T-helper 22 cell (primary cell): Measurements from ENCODE around the gene CLIC3.

ENCODE experiments used
- DNase-seq: peaks from one replicate; pipeline ENCODE4 v3.0.0-alpha.2; 2020; ENCODE audit warnings: low read depth

Gene CLIC3

GRCh38 chr9:136964171-136964689 is 32.1 kb downstream of the CLIC3 start:
- no peak for DNase-seq

- DNase-seq = no peak
Measured at GRCh38 chr9:136963751-136964150, 32.6 kb downstream of the CLIC3 start.

GRCh38 chr9:136963341-136963740 is 33.0 kb downstream of the CLIC3 start:
- DNase-seq = no peak

GRCh38 chr9:136962701-136963248 is 33.6 kb downstream of the CLIC3 start:
- DNase-seq = no peak

DNA sequence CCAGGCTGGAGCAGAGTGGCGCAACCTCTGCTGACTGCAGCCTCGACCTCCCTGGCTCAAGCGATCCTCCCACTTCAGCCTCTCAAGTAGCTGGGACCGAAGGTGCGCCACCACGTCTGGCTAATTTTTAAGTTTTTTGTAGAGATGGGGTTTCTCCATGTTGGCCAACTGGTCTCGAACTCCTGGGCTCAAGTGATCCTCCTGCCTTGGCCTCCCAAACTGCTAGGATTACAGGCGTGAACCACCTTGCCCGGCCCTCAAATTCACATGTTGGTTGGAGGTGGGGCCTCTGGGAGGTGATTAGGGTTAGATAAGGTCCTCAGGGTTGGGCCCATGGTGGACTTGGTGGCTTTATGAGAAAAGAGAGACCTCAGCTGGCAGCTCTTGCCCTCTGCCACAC is 34.2 kb downstream of the CLIC3 start:
- DNase-seq = no peak

- no peak for DNase-seq
Measured at GRCh38 chr9:136961279-136962065, 34.9 kb downstream of the CLIC3 start.

DNA sequence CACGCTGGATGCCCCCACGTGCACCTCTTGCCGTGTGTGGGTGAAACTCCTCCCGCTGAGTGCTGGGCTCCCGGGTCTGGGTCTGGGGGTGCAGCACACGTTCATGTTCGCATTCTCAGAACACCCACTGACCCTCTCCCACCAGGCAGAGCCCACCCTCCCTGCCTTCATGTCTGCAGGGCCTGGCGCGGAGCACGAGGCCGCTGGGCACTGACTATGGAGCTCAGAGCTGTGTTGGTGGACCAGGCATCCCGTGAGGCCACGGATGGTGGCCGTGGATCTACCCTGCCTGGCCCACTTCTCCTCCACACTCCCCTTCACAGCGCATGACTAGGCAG is 35.5 kb downstream of the CLIC3 start:
- DNase-seq = no peak

DNA sequence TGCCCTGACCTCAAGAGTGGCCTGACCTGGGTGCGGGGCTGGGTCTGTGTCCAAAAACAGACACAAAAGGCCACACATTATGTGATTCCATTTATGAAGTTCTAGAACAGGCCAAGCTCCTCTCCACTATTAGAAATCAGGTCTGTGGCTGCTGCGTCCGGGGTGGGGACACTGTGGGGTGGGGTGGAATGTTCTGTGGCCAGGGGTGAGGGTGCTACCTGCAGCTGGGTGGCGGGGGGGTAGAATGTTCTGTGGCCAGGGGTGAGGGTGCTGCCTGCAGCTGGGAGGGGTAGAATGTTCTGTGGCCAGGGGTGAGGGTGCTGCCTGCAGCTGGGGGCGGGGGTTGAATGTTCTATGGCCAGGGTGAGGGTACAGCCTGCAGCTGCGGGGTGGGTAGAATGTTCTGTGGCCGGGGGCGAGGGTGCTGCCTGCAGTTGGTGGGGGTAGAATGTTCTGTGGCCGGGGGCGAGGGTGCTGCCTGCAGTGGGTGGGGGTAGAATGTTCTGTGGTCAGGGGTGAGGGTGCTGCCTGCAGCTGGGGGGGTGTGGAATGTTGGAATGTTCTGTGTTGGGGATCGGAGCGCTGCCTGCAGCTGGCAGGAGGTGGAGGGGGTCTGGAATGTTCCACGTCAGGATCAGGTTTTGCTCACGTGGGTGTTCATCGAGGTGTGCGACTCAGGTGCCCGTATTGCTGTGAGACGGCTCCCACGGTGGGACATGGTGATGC is 36.0 kb downstream of the CLIC3 start:
- no peak for DNase-seq

- no peak for DNase-seq
Measured at GRCh38 chr9:136958898-136959850, 37.2 kb downstream of the CLIC3 start.

- no peak for DNase-seq
Measured at GRCh38 chr9:136958473-136958872, 37.9 kb downstream of the CLIC3 start.

GRCh38 chr9:136957901-136958300 is 38.5 kb downstream of the CLIC3 start:
- no peak for DNase-seq

GRCh38 chr9:136957461-136957860 is 38.9 kb downstream of the CLIC3 start:
- no peak for DNase-seq

DNA sequence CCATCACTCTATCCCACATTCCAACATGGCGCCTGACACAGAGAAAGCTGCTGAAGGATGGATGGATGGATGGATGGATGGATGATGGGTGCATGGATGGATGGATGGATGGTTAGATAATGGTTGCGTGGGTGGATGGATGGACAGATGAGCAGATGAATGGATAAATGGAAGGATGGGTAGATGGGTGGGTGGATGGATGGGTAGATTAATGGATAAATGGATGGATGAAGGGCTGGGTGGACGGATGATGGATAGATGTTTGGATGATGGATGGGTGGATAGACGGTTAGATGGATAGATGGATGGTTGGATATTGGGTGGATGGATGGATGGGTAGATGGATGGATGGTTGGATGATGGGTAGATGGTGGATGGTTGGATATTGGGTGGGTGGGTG is 39.8 kb downstream of the CLIC3 start:
- DNase-seq = no peak

DNA sequence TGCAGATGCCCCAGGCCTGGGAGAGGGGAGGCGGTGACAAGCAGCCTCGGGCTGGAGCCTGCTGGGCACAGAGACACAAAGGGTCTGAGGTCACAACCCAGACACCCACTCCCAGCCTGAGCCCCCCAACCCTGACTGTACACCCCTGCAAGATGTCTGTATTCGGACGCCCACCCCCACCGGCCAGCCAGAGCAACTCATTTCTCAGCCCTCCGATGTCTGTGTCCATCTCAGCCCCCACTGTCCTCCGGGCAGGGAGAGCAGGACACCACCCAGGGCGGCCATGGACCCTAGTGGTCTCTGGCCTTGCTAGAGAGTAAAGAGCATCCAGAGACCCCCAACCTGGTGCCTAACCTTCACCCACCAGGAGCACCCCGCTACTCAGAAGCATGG is 40.4 kb downstream of the CLIC3 start:
- no peak for DNase-seq

DNA sequence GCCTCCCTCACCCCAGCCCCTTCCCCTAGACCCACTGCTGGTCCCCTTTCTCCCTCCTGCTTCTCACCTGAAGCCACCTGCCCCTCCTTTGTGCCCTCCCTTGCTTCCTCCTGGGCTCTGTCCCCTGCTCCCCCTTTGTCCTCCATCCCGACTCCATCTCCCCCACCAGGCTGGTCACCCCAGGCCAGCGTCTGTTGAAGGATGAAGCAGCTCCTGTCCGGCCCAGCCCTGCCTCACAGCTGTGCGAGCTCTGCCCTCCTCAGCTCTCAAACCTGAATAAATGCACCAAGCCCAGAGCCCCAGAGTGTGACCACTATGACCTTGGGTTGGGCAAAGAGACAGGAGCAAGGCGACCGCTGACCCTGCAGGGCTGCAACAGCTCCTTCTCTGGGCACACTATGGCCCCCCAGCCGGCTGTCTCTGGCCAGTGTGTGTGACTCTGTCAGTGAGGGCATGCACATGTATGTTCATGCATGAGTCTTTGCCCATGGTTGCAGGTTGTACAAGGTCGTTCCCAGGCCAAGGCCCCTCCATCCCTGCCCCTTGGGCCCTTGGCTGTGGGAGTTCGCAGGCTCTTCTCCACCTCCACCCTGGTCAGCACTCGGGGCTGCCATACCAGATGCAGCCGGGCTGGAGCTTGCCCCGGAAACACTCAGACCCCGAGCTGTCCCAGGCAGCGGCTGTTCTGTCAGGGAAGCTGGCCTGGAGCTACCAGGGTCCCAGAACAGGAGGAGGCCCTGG is 41.0 kb downstream of the CLIC3 start:
- DNase-seq = no peak

DNA sequence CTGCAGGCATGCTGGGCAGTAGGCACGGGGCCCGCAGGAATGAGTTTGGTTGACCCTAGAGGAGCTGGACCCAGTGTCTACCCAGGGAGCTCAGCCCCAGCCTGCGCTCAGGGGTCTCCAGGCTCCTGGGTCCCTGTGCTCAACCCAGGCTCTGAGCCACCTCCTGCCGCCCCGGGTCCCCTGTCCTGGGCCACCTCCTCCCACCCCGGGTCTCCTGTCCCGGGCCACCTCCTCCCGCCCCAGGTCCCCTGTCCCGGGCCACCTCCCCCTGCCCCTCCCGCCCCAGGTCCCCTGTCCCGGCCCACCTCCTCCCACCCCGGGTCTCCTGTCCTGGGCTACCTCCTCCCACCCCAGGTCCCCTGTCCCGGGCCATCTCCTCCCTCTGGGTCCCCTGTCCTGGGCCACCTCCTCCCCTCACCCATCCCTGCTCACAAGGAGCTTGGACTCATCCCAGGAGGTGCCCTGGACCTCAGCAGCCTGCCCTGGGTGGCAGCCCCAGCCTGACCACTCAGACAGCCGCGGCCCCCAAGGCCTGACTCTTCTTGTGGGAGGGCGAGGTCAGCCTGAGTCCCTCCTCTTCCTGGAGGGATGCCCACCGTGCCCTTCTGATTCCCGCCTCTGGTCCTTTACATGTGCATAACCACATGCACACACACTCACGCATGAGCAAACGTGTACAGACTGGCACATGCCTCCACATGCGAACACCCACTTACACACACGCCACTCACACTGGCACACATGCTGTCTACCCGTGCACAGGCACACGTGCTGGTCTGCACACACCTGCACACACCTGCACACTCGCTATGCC is 41.9 kb downstream of the CLIC3 start:
- DNase-seq = no peak

DNA sequence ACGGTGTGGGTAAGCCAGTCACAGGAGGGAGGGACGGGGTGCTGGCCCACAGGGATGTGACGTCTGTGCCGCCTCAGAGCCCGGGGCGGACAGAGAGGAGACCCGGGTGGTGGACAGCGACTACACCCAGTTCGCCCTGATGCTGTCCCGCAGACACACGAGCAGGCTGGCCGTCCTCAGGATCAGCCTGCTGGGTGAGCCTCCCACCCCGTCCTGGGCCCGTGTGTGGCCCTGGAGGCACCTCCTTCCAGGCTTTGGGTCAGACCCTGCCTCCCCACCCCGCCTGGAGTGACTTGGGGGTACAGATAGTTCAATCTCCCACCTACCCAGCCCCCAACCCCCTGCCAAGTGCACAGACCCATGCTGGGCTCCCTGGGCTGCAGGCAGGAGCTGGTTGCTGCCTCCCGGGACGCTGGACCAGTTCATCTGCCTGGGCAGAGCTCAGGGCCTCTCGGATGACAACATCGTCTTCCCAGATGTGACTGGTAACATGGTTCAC is 42.5 kb downstream of the CLIC3 start:
- DNase-seq = no peak

DNA sequence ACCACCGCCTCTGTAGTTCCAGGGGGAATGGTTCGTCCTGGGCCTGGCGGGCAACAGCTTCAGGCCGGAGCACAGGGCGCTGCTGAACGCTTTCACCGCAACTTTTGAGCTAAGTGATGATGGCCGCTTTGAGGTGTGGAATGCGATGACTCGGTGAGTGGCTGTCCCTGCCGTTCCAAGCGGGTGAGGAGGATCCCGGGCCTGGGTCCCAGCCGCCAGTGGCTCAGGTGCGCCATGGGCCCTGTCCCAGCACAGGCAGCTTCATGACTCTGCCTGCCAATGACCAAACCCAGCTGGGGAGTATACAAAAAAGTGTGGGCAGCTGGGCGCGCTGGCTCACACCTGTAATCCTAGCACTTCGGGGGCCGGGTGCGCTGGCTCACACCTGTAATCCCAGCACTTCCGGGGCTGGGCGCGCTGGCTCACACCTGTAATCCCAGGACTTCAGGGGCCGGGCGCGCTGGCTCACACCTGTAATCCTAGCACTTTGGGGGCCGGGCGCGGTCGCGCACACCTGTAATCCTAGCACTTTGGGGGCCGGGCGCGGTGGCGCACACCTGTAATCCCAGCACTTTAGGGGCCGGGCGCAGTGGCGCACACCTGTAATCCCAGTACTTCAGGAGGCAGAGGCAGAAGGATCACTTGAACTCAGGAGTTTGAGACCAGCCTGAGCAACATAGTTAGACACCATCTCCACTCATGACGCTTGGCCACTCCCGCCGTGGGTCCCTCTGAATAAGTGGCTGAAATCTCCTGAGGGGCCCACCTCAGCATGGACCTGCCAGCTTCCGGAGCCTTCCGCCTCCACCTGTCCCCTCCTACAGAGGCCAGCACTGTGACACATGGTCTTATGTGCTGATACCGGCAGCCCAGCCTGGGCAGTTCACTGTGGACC is 43.2 kb downstream of the CLIC3 start:
- DNase-seq = no peak

DNA sequence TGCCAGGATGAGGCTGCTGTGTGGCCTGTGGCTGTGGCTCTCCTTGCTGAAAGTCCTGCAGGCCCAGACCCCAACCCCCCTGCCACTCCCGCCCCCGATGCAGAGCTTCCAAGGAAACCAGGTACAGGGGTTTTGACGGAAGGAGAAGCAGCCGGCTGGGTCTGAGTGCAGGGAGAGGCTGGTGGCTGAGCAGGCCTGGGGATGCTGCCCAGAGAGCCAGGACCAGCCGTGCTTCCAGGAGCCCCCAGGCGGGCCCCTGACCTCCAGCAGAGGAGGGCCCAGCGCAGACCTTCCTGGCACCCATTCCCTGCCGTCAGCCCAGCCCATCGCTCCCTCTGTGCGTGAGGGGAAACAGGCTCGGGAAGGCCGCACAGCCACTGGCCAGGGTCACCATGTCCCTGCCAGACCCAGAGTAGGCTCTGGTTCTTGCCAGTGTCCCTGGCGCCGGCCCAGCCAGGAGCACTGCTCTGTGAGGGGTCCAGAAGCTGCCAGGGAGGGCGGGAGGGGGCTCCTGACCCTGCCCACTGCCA is 44.0 kb downstream of the CLIC3 start:
- DNase-seq = no peak
